GM12891 (cell line): ENCODE results near the gene KRT17.

Source experiments
- PAX5 ChIP-seq: IDR thresholded peaks from 2 replicates; pipeline ENCODE4 v1.6.1; 2011; ENCODE audit warnings: low read length, moderate library complexity, mild to moderate bottlenecking; ENCODE audit not compliant: insufficient read depth, severe bottlenecking
- POLR2A ChIP-seq: IDR thresholded peaks from 2 replicates; pipeline ENCODE4 v1.6.1; 2011; ENCODE audit warnings: low read depth, low read length, control low read depth
- POLR2AphosphoS5 ChIP-seq: IDR thresholded peaks from 2 replicates; pipeline ENCODE4 v1.6.1; 2011; ENCODE audit warnings: low read depth, low read length, control low read depth
- POU2F2 ChIP-seq: IDR thresholded peaks from 2 replicates; pipeline ENCODE4 v1.6.1; 2011; ENCODE audit warnings: low read depth, mild to moderate bottlenecking, control low read depth, low read length, moderate library complexity
- SPI1 ChIP-seq: IDR thresholded peaks from 2 replicates; pipeline ENCODE4 v1.6.1; 2011; ENCODE audit warnings: low read depth, low read length, control low read depth
- TAF1 ChIP-seq: IDR thresholded peaks from 2 replicates; pipeline ENCODE4 v1.6.1; 2011; ENCODE audit warnings: low read depth, low read length, control low read depth

- no peak for TF ChIP-seq POLR2AphosphoS5
- TF ChIP-seq TAF1 = no peak
- TF ChIP-seq POLR2A = no peak
- TF ChIP-seq SPI1 = no peak
- TF ChIP-seq PAX5 = no peak
- no peak for TF ChIP-seq POU2F2
Observed at GRCh38 chr17:41592601-41593305, 31.6 kb downstream of the KRT17 start.
